ENCODE measurements around the gene CEP128.

CEP128 gene

GRCh38 chr14:80468331-80469122 is 473.0 kb downstream of the CEP128 start:
- H3K9me3 ChIP-seq (ENCODE audit: control insufficient read depth in 1 of 2, low read length in 2 of 2): no peaks in the 10 kb centered on the region
- no peaks in the 10 kb centered on the region for H3K4me1 ChIP-seq (ENCODE audit: control insufficient read depth in 1 of 2, insufficient read depth in 2 of 2, low read length in 2 of 2)
- no peak overlapping the region for H3K4me3 ChIP-seq (ENCODE audit: low read depth in 1 of 2, low read length in 2 of 2)
- H3K27me3 ChIP-seq (ENCODE audit: low read depth, low read length): no peaks in the 10 kb centered on the region
- H3K27ac ChIP-seq (ENCODE audit: low read length): no peak overlapping the region
- H3K36me3 ChIP-seq (ENCODE audit: control insufficient read depth in 1 of 2, insufficient read depth in 2 of 2, low read length in 2 of 2): no peaks in the 10 kb centered on the region

DNA sequence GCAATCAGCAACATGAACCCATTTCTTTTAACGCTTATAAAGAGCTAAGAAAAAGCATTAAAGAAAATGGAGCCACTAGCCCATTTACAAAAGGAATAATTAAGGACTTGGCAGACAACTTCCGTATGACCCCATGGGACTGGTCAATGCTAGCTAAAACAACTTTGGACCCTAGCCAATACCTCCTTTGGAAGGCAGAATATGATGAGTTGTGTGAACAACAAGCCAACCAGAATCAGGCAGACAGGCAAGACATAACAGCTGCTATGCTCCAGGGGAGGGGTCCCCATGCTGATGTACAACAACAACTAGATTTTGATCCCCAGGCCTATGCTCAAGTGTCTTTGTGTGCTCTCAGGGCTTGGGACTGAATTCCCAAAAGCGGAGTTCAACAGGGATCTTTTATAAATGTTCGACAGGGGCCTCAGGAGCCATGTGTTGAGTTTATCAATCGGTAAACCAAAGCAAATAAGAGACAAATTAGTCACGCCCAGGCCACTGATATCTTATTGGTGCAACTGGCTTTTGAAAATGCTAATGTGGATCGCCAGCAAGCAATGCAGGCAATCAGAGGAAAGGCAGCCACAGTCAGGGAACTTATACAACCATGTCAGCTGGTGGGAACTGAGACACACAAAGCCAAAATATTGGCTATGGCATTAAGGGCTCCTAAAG is 475.9 kb downstream of the CEP128 start:
- no peak overlapping the region for H3K27ac ChIP-seq (ENCODE audit: low read length)
- H3K9me3 ChIP-seq (ENCODE audit: control insufficient read depth in 1 of 2, low read length in 2 of 2): no peaks in the 10 kb centered on the region
- H3K4me3 ChIP-seq (ENCODE audit: low read depth in 1 of 2, low read length in 2 of 2): no peak overlapping the region
- H3K36me3 ChIP-seq (ENCODE audit: control insufficient read depth in 1 of 2, insufficient read depth in 2 of 2, low read length in 2 of 2): no peaks in the 10 kb centered on the region
- H3K27me3 ChIP-seq (ENCODE audit: low read depth, low read length): no peaks in the 10 kb centered on the region
- no peaks in the 10 kb centered on the region for H3K4me1 ChIP-seq (ENCODE audit: control insufficient read depth in 1 of 2, insufficient read depth in 2 of 2, low read length in 2 of 2)

- Histone ChIP-seq H3K36me3 (ENCODE audit: control insufficient read depth in 1 of 2, insufficient read depth in 2 of 2, low read length in 2 of 2) (no peaks in the 10 kb centered on the region), H3K27me3 (ENCODE audit: low read depth, low read length) (no peaks in the 10 kb centered on the region), H3K4me1 (ENCODE audit: control insufficient read depth in 1 of 2, insufficient read depth in 2 of 2, low read length in 2 of 2) (no peaks in the 10 kb centered on the region), H3K27ac (ENCODE audit: low read length) (no peak overlapping the region), H3K4me3 (ENCODE audit: low read depth in 1 of 2, low read length in 2 of 2) (no peak overlapping the region), H3K9me3 (ENCODE audit: control insufficient read depth in 1 of 2, low read length in 2 of 2) (no peaks in the 10 kb centered on the region)
Measured at GRCh38 chr14:80464531-80465149, 476.9 kb downstream of the CEP128 start.

DNA sequence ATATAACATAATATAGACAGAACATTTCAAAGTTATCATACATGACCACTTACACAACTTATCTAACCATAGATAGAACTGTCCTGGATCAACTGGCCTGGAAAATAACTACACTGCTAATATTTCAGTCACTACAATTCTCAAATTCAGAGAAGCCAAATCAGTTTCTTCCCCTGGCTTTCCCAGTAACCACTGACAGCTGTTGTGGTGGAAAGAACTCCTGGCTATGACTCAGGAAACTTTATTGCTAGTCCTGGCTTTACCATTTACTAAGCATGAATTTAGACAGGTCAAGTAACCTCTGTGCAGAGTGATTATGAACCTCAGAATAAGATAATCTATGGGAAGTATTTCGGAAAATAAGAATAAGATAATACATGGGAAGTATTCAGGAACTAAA is 485.3 kb downstream of the CEP128 start:
- Histone ChIP-seq H3K27me3 (ENCODE audit: low read depth, low read length) (no peaks in the 10 kb centered on the region), H3K4me3 (ENCODE audit: low read depth in 1 of 2, low read length in 2 of 2) (no peak overlapping the region), H3K27ac (ENCODE audit: low read length) (no peak overlapping the region), H3K9me3 (ENCODE audit: control insufficient read depth in 1 of 2, low read length in 2 of 2) (no peaks in the 10 kb centered on the region), H3K36me3 (ENCODE audit: control insufficient read depth in 1 of 2, insufficient read depth in 2 of 2, low read length in 2 of 2) (no peaks in the 10 kb centered on the region), H3K4me1 (ENCODE audit: control insufficient read depth in 1 of 2, insufficient read depth in 2 of 2, low read length in 2 of 2) (no peaks in the 10 kb centered on the region)

GRCh38 chr14:80455031-80455430 is 486.5 kb downstream of the CEP128 start:
- H3K27me3 ChIP-seq (ENCODE audit: low read depth, low read length): no peaks in the 10 kb centered on the region
- H3K9me3 ChIP-seq (ENCODE audit: control insufficient read depth in 1 of 2, low read length in 2 of 2): no peaks in the 10 kb centered on the region
- H3K36me3 ChIP-seq (ENCODE audit: control insufficient read depth in 1 of 2, insufficient read depth in 2 of 2, low read length in 2 of 2): no peaks in the 10 kb centered on the region
- H3K27ac ChIP-seq (ENCODE audit: low read length): no peak overlapping the region
- H3K4me3 ChIP-seq (ENCODE audit: low read depth in 1 of 2, low read length in 2 of 2): no peak overlapping the region
- no peaks in the 10 kb centered on the region for H3K4me1 ChIP-seq (ENCODE audit: control insufficient read depth in 1 of 2, insufficient read depth in 2 of 2, low read length in 2 of 2)

GRCh38 chr14:80448267-80448666 is 493.3 kb downstream of the CEP128 start:
- Histone ChIP-seq H3K9me3 (ENCODE audit: control insufficient read depth in 1 of 2, low read length in 2 of 2) (no peaks in the 10 kb centered on the region), H3K4me3 (ENCODE audit: low read depth in 1 of 2, low read length in 2 of 2) (no peak overlapping the region), H3K4me1 (ENCODE audit: control insufficient read depth in 1 of 2, insufficient read depth in 2 of 2, low read length in 2 of 2) (no peaks in the 10 kb centered on the region), H3K36me3 (ENCODE audit: control insufficient read depth in 1 of 2, insufficient read depth in 2 of 2, low read length in 2 of 2) (no peaks in the 10 kb centered on the region), H3K27me3 (ENCODE audit: low read depth, low read length) (no peaks in the 10 kb centered on the region), H3K27ac (ENCODE audit: low read length) (no peak overlapping the region)

DNA sequence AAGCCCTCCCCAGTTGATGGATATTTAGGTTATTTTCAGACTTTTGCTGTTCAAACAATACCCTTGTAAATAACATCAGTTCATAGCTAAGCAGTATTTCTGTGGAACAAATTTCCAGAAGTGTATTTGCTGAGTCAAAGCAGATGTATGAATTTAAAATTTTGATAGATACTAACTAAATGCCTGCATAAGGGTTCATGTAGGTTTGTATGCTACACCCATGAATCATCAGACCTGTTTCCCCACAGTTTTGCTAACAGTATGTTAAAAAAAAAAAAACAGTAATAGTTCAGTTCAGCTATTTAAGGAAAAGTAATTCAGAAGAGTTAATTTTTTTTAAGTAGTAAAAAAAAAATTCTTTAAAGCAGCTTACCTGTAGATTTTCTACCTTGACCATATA is 494.1 kb downstream of the CEP128 start:
- Histone ChIP-seq H3K36me3 (ENCODE audit: control insufficient read depth in 1 of 2, insufficient read depth in 2 of 2, low read length in 2 of 2) (no peaks in the 10 kb centered on the region), H3K27ac (ENCODE audit: low read length) (no peak overlapping the region), H3K4me1 (ENCODE audit: control insufficient read depth in 1 of 2, insufficient read depth in 2 of 2, low read length in 2 of 2) (no peaks in the 10 kb centered on the region), H3K4me3 (ENCODE audit: low read depth in 1 of 2, low read length in 2 of 2) (no peak overlapping the region), H3K27me3 (ENCODE audit: low read depth, low read length) (no peaks in the 10 kb centered on the region), H3K9me3 (ENCODE audit: control insufficient read depth in 1 of 2, low read length in 2 of 2) (no peaks in the 10 kb centered on the region)

Measured in muscle layer of duodenum (tissue), 2 donors.